CD4-positive, alpha-beta T cell (primary cell): Measurements from ENCODE around the gene SLC38A5. TPM values are rescaled to one million over a fixed set of nuclear protein-coding genes. Genes with fewer than 3 reads are reported as not detected.
"Not testable (repeated sequence)": the region's sequence is repeated elsewhere in the genome, so short reads cannot be mapped to it uniquely, and the experiment has no call there.

ENCODE experiments used
- ATAC-seq: fragments of 200-7000 bp; cut with Tn5 transposase; one replicate; pipeline ENCODE4 v1.10.0; 2022; ENCODE audit warnings: mild to moderate bottlenecking; ENCODE audit not compliant: poor library complexity
- CTCF ChIA-PET: fragments of 350-600 bp; sonication (Branson Sonifier 250); formaldehyde crosslinking; loops from one replicate; lab custom pipeline; 2021; ENCODE audit warnings: antibody characterized with exemption, inconsistent platforms; lab: Charles Lee
- POLR2A ChIA-PET: fragments of 350-600 bp; sonication (Branson Sonifier 250); formaldehyde crosslinking; loops from one replicate; lab custom pipeline; 2021; ENCODE audit warnings: antibody characterized with exemption, inconsistent platforms; lab: Charles Lee
- DNase-seq, 14 experiments: peaks; one replicate each; pipeline ENCODE4 v3.0.0-alpha.2; 2013 to 2020; ENCODE audit warnings: mixed read lengths in 2 of 14
- H3K27ac ChIP-seq, 2 donors: one replicate each; pipeline versions ENCODE4 v1.5.1 to v1.7.0; 2013; ENCODE audit warnings: low read length in 2 of 2, low read depth in 1 of 2, mild to moderate bottlenecking in 1 of 2
- H3K27me3 ChIP-seq, 2 experiments: 1 replicate in 1 of 2; 2 replicates in 1 of 2; pipeline versions ENCODE4 v1.6.1 to v1.7.0; 2013; ENCODE audit warnings: low read length in 2 of 2, control low read depth in 1 of 2, mild to moderate bottlenecking in 1 of 2, moderate library complexity in 1 of 2; ENCODE audit not compliant: insufficient read depth in 2 of 2, control insufficient read depth in 1 of 2
- H3K36me3 ChIP-seq: one replicate; pipeline ENCODE4 v1.6.1; 2013; ENCODE audit warnings: low read length, control low read depth; ENCODE audit not compliant: insufficient read depth
- H3K4me1 ChIP-seq: one replicate; pipeline ENCODE4 v1.6.1; 2013; ENCODE audit warnings: low read length, control low read depth; ENCODE audit not compliant: insufficient read depth
- H3K4me3 ChIP-seq: one replicate; pipeline ENCODE4 v1.5.1; 2013; ENCODE audit warnings: mild to moderate bottlenecking, low read length, moderate library complexity
- H3K9me3 ChIP-seq, 2 experiments: 1 replicate in 1 of 2; 2 replicates in 1 of 2; pipeline versions ENCODE4 v1.6.1 to v1.7.0; 2013; ENCODE audit warnings: low read length in 2 of 2, mild to moderate bottlenecking in 2 of 2, control low read depth in 1 of 2, moderate library complexity in 1 of 2; ENCODE audit not compliant: control insufficient read depth in 1 of 2, insufficient read depth in 1 of 2
- H3K27ac Mint-ChIP-seq: one replicate; pipeline ENCODE4 v1.8.0; 2020; ENCODE audit warnings: mixed read lengths
- H3K27me3 Mint-ChIP-seq: one replicate; pipeline ENCODE4 v1.8.0; 2021; ENCODE audit warnings: mixed read lengths
- H3K36me3 Mint-ChIP-seq: one replicate; pipeline ENCODE4 v1.8.0; 2021; ENCODE audit warnings: low read depth, mixed read lengths
- H3K4me1 Mint-ChIP-seq: one replicate; pipeline ENCODE4 v1.8.0; 2021; ENCODE audit warnings: low read depth, mixed read lengths
- H3K4me3 Mint-ChIP-seq: one replicate; pipeline ENCODE4 v1.8.0; 2020; ENCODE audit warnings: mild to moderate bottlenecking, mixed read lengths
- H3K9me3 Mint-ChIP-seq: one replicate; pipeline ENCODE4 v1.8.0; 2020; ENCODE audit warnings: mixed read lengths
- intact Hi-C, 2 experiments: fragments of 100-400 bp; cut with DNase I in 1 of 2; cut with micrococcal nuclease in 1 of 2; formaldehyde crosslinking; loops; one replicate each; pipeline versions ENCODE4 v1.15.1 to v1.9.0; 2023 to 2025; cut with DNase I, micrococcal nuclease
- total RNA-seq, 174 experiments: library from RNA in 2 of 174; stranded (reverse) in 2 of 174; gene quantifications; one replicate each; pipeline ENCODE4 v1.2.3 and lab custom pipeline; 2021 to 2026

SLC38A5 gene
- total RNA-seq, 2 experiments from 2014 or later, result 7.0 to 8.3 TPM

GRCh38 chrX:48427027-48427716 is 42.9 kb downstream of the SLC38A5 start:
- ATAC-seq, result peak; percentile 32
- H3K9me3 Mint-ChIP-seq, H3K27me3 Mint-ChIP-seq, H3K9me3 ChIP-seq, H3K27me3 ChIP-seq, CTCF ChIA-PET, POLR2A ChIA-PET, H3K4me3 Mint-ChIP-seq, H3K27ac Mint-ChIP-seq, DNase-seq, H3K36me3 Mint-ChIP-seq, H3K27ac ChIP-seq, H3K4me1 ChIP-seq, H3K36me3 ChIP-seq, H3K4me1 Mint-ChIP-seq, intact Hi-C loops, H3K4me3 ChIP-seq: not testable (repeated sequence)

- H3K4me3 Mint-ChIP-seq, H3K4me1 Mint-ChIP-seq, H3K4me1 ChIP-seq, H3K4me3 ChIP-seq, H3K9me3 ChIP-seq, H3K36me3 ChIP-seq, POLR2A ChIA-PET, H3K27me3 ChIP-seq, H3K36me3 Mint-ChIP-seq, H3K27ac Mint-ChIP-seq, H3K27ac ChIP-seq, DNase-seq, intact Hi-C loops, H3K27me3 Mint-ChIP-seq, CTCF ChIA-PET, ATAC-seq, H3K9me3 Mint-ChIP-seq: not testable (repeated sequence)
These were observed 58.2 kb downstream of the SLC38A5 start, which contains the start of gene SSX4B for GRCh38 chrX:48411860-48412259. TSS of gene SSX4B (minus strand) at chrX:48411960. CDS start at chrX:48411372, 588 bp downstream.

Other genes with a start within 250 kb of the SLC38A5 start
- gene SSX1, start 214.9 kb downstream of the SLC38A5 start, total RNA-seq, result not detected
- not detected for gene SSX3, start 113.6 kb downstream of the SLC38A5 start, total RNA-seq
- gene SSX4, start 86.7 kb downstream of the SLC38A5 start, total RNA-seq, result not detected
- gene SSX4B, start 58.3 kb downstream of the SLC38A5 start, total RNA-seq, result not detected
- gene FTSJ1, start 5.9 kb upstream of the SLC38A5 start, total RNA-seq, result 10 to 100 TPM; 60.0 to 61.0 TPM
- gene PORCN, start 38.7 kb upstream of the SLC38A5 start, total RNA-seq, result 10 to 100 TPM; 12.0 to 14.1 TPM
- 10 to 100 TPM; 38.1 to 41.1 TPM for gene EBP, start 51.5 kb upstream of the SLC38A5 start, total RNA-seq
- 10 to 100 TPM; 26.7 to 30.5 TPM for gene TBC1D25, start 69.5 kb upstream of the SLC38A5 start, total RNA-seq
- 100 to 1,000 TPM; 351 to 377 TPM for gene RBM3, start 104.2 kb upstream of the SLC38A5 start, total RNA-seq
- gene WDR13, start 127.2 kb upstream of the SLC38A5 start, total RNA-seq, result 10 to 100 TPM; 37.9 to 43.4 TPM
- 10 to 100 TPM; 63.7 to 67.4 TPM for gene WAS, start 213.5 kb upstream of the SLC38A5 start, total RNA-seq
- gene SUV39H1, start 226.5 kb upstream of the SLC38A5 start, total RNA-seq, result 1 to 10 TPM; 7.7 to 8.4 TPM